PC-3 (cell line): ENCODE measurements around the gene SYNGR2. TPM values are rescaled to one million over a fixed set of nuclear protein-coding genes. Genes with fewer than 3 reads are reported as not detected.

Experiments used
- ATAC-seq: fragments of 200-7000 bp; cut with Tn5 transposase; 2 replicates; pipeline ENCODE4 v1.9.1; 2020; ENCODE audit warnings: mild to moderate bottlenecking, moderate library complexity
- BruUV-seq: library from RNA; stranded (reverse); fragments of 400-500 nt; replicated peaks from 2 replicates; lab custom pipeline; 2021; lab: Mats Ljungman, UMichigan
- CTCF ChIA-PET: fragments of 300-600 bp; sonication (Branson Sonifier 250); formaldehyde crosslinking; loops from one replicate; lab custom pipeline; 2022; ENCODE audit warnings: antibody characterized with exemption; lab: Charles Lee
- POLR2A ChIA-PET: fragments of 300-600 bp; sonication (Branson Sonifier 250); formaldehyde crosslinking; loops from one replicate; lab custom pipeline; 2022; ENCODE audit warnings: antibody characterized with exemption; ENCODE audit not compliant: unreplicated experiment; lab: Charles Lee
- DNase-seq: peaks from one replicate; pipeline ENCODE4 v3.0.0-alpha.2; 2015
- H2AFZ ChIP-seq: fragments of 300-600 bp; sonication (generic); 2 replicates; pipeline ENCODE4 v1.6.0; 2016; ENCODE audit warnings: antibody characterized with exemption, low read length
- H3F3A ChIP-seq: fragments of 300-600 bp; sonication (generic); one replicate; pipeline ENCODE4 v1.6.0; 2017; ENCODE audit warnings: antibody characterized with exemption, low read length, control low read depth, mild to moderate bottlenecking; ENCODE audit not compliant: unreplicated experiment
- H3K27ac ChIP-seq: fragments of 300-600 bp; sonication (generic); 2 replicates; pipeline ENCODE4 v1.5.1; 2016; ENCODE audit warnings: mild to moderate bottlenecking, low read length
- H3K27me3 ChIP-seq: fragments of 300-600 bp; sonication (generic); 2 replicates; pipeline ENCODE4 v1.6.1; 2016; ENCODE audit warnings: low read length, mixed read lengths
- H3K36me3 ChIP-seq: fragments of 300-600 bp; sonication (generic); 2 replicates; pipeline ENCODE4 v1.6.1; 2016; ENCODE audit warnings: low read depth, mixed run types, low read length, mixed read lengths
- H3K4me1 ChIP-seq: fragments of 300-600 bp; sonication (generic); 2 replicates; pipeline ENCODE4 v1.5.1; 2016; ENCODE audit warnings: low read length; ENCODE audit not compliant: insufficient read depth
- H3K4me2 ChIP-seq: fragments of 300-600 bp; sonication (generic); 2 replicates; pipeline ENCODE4 v1.6.0; 2016; ENCODE audit warnings: low read length
- H3K4me3 ChIP-seq: fragments of 300-600 bp; sonication (generic); 2 replicates; pipeline ENCODE4 v1.5.1; 2016; ENCODE audit warnings: mild to moderate bottlenecking, low read length, mixed read lengths
- H3K79me2 ChIP-seq: fragments of 300-600 bp; sonication (generic); 2 replicates; pipeline ENCODE4 v1.6.1; 2017; ENCODE audit warnings: low read length, mixed read lengths
- H3K9ac ChIP-seq: fragments of 300-600 bp; sonication (generic); 2 replicates; pipeline ENCODE4 v1.6.0; 2016; ENCODE audit warnings: mild to moderate bottlenecking, low read length
- H3K9me2 ChIP-seq: fragments of 300-600 bp; sonication (generic); replicated peaks from 2 replicates; pipeline ENCODE4 v1.6.1; 2016; ENCODE audit warnings: mixed run types, low read length, mixed read lengths
- H3K9me3 ChIP-seq: fragments of 300-600 bp; sonication (generic); 2 replicates; pipeline ENCODE4 v1.6.1; 2016; ENCODE audit warnings: low read length, mixed read lengths
- H4K20me1 ChIP-seq: fragments of 300-600 bp; sonication (generic); 2 replicates; pipeline ENCODE4 v1.6.1; 2016; ENCODE audit warnings: low read length, mixed read lengths
- EZH2 ChIP-seq: fragments of 300-600 bp; sonication (generic); IDR thresholded peaks from one replicate; pipeline ENCODE4 v1.6.1; 2017; ENCODE audit warnings: antibody characterized with exemption, mild to moderate bottlenecking, low read length; ENCODE audit not compliant: unreplicated experiment
- EZH2phosphoT487 ChIP-seq: fragments of 300-600 bp; sonication (generic); IDR thresholded peaks from 2 replicates; pipeline ENCODE4 v1.6.1; 2018; ENCODE audit warnings: mild to moderate bottlenecking, antibody characterized with exemption, low read length, borderline replicate concordance
- intact Hi-C: fragments of 100-400 bp; cut with micrococcal nuclease; formaldehyde crosslinking; loops from 2 replicates; pipeline ENCODE4 v1.9.0; 2023
- total RNA-seq: library from RNA; depleted of rRNA; stranded (reverse); fragments of >200 nt; gene quantifications from 2 replicates; pipeline ENCODE4 v1.2.3, GENCODE V29; 2014
- TF ChIP-seq, protein P1 (sequence below): fragments of 300-600 bp; sonication (generic); conservative IDR thresholded peaks from 2 replicates; pipeline ENCODE4 v1.5.1; 2017; ENCODE audit warnings: antibody characterized with exemption, low read depth, mild to moderate bottlenecking, low read length

The SYNGR2 gene
- total RNA-seq, 1 experiment from 2014 or later, result 213 TPM

DNA sequence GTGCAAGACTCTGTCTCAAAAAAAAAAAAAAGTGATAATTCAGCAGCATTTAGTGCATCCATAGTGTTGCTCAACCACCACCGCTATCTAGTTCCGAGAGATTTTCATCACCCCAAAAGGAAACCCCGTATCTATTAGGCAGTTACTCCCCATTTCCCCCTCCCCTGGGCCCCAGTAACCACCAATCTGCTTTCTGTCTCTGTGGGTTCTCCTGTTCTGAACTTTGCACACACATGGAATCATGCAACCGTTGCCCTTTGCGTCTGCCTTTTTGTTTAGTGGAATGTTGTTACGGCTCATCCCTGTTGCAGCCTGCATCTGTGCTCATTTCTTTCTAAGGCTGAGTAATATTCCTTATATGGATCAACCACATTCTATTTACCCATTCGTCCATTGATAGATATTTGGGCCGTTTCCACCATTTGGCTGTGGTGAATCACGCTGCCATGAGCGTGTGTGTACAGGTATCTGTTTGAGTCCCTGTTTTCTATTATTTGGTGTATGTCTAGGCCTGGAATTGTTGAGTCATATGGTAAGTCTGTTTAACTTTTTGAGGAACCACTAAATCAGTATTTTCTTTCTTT, 8.7 kb upstream of the SYNGR2 start:
- Histone ChIP-seq H3F3A (no peaks in the 10 kb centered on the region), H3K9ac (no peak overlapping the region), H3K4me2 (peak overlapping the region; percentile 44), H3K9me3 (no peaks in the 10 kb centered on the region), H3K79me2 (no peaks in the 10 kb centered on the region), H3K27me3 (no peaks in the 10 kb centered on the region), H3K4me1 (peaks cover 14% of the 10 kb centered on the region), H3K9me2 (no peaks in the 10 kb centered on the region), H3K4me3 (no peak overlapping the region), H3K27ac (peak overlapping the region; percentile 83), H3K36me3 (no peaks in the 10 kb centered on the region), H2AFZ (peak overlapping the region; percentile 40), H4K20me1 (no peaks in the 10 kb centered on the region)
- POLR2A ChIA-PET, result no interaction called here
- CTCF ChIA-PET, result no interaction called here
- no peak for TF ChIP-seq EZH2phosphoT487
- TF ChIP-seq, protein P1, sequence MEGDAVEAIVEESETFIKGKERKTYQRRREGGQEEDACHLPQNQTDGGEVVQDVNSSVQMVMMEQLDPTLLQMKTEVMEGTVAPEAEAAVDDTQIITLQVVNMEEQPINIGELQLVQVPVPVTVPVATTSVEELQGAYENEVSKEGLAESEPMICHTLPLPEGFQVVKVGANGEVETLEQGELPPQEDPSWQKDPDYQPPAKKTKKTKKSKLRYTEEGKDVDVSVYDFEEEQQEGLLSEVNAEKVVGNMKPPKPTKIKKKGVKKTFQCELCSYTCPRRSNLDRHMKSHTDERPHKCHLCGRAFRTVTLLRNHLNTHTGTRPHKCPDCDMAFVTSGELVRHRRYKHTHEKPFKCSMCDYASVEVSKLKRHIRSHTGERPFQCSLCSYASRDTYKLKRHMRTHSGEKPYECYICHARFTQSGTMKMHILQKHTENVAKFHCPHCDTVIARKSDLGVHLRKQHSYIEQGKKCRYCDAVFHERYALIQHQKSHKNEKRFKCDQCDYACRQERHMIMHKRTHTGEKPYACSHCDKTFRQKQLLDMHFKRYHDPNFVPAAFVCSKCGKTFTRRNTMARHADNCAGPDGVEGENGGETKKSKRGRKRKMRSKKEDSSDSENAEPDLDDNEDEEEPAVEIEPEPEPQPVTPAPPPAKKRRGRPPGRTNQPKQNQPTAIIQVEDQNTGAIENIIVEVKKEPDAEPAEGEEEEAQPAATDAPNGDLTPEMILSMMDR, result no peak
- intact Hi-C loops, result loop anchor here (2.0 kb wide), 1 partner anchor 15 kb away; no protein-coding TSS in a partner anchor
- ATAC-seq (peak; percentile 89), DNase-seq (peak; percentile 98)
- BruUV-seq, result no TSS peak

DNA sequence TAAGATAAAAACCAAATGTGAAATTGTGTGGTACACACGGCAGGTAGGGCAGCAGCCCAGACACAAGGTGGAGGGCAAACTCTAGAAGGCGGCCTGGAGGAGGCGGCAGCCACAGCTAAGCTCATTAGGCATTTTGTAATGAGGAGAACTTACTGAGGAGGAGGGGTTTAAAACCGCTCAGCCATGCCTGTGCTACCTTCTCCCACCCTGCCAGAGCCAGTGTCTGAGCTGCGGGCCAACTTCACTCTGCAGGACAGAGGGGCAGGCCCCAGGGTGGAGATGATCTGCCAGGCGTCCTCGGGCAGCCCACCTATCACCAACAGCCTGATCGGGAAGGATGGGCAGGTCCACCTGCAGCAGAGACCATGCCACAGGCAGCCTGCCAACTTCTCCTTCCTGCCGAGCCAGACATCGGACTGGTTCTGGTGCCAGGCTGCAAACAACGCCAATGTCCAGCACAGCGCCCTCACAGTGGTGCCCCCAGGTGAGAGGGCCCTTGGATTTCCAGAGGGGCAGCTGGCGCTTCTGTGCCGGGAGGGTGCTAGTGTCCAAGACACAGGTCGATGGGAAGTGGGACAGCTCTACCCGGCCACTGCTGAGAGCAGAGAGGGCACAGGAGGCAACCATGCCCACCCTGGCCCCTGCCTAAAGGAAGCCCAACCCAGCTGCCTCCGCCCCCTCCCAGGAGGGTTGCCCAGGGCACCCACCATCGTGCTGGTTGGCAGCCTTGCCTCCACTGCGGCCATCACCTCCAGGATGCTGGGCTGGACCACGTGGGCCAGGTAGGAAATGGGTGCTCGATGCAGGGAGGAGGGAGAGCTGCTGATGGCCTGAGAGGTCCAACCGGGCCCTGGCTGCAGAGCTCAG, 4.3 kb upstream of the SYNGR2 start:
- ChIA-PET CTCF (no interaction called here), POLR2A (no interaction called here)
- Histone ChIP-seq H3K9me3 (no peaks in the 10 kb centered on the region), H3K27ac (no peak overlapping the region), H3F3A (no peaks in the 10 kb centered on the region), H3K4me1 (peaks cover 17% of the 10 kb centered on the region), H4K20me1 (no peaks in the 10 kb centered on the region), H3K27me3 (no peaks in the 10 kb centered on the region), H3K4me2 (no peak overlapping the region), H3K79me2 (peaks cover 10% of the 10 kb centered on the region), H3K9me2 (no peaks in the 10 kb centered on the region), H2AFZ (no peak overlapping the region), H3K4me3 (no peak overlapping the region), H3K36me3 (no peaks in the 10 kb centered on the region), H3K9ac (no peak overlapping the region)
- TF ChIP-seq, protein P1, result no peak
- no peak for TF ChIP-seq EZH2phosphoT487
- no peak for TF ChIP-seq EZH2
- intact Hi-C loops, result no loop called here
- no TSS peak for BruUV-seq
- ATAC-seq (no peak), DNase-seq (no peak)
